WI38 (cell line): ENCODE measurements around the gene ITIH2.
A peak's percentile ranks its signal among the peaks of the same experiment; 100 is the strongest.

Source experiments
- H3K4me3 ChIP-seq: 2 replicates; pipeline ENCODE4 v1.5.1; 2011; ENCODE audit warnings: low read depth, mild to moderate bottlenecking, control low read depth, low read length
- TF ChIP-seq, protein P1 (sequence below): IDR thresholded peaks from 2 replicates; pipeline ENCODE4 v1.5.1; 2012; ENCODE audit warnings: low read depth, mild to moderate bottlenecking, control low read depth, low read length

ITIH2 gene

DNA sequence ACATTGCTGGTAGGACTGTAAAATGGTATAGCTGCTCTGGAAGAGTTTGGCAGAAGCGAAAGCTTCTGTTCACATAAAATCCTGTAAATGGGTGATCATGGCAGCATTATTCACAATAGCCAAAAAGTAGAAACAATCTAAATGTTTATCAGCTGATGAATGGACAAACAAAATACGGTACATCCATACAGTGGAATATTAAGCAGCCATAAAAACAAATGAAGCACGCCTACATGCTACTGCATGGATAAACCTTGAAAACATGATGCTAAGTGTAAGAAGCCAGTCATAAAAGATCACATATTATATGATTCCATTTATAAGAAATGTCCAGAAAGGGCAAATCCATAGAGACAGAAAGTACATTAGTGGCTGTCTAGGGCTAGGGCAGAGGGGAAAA, 52.0 kb downstream of the ITIH2 start:
- TF ChIP-seq, protein P1, sequence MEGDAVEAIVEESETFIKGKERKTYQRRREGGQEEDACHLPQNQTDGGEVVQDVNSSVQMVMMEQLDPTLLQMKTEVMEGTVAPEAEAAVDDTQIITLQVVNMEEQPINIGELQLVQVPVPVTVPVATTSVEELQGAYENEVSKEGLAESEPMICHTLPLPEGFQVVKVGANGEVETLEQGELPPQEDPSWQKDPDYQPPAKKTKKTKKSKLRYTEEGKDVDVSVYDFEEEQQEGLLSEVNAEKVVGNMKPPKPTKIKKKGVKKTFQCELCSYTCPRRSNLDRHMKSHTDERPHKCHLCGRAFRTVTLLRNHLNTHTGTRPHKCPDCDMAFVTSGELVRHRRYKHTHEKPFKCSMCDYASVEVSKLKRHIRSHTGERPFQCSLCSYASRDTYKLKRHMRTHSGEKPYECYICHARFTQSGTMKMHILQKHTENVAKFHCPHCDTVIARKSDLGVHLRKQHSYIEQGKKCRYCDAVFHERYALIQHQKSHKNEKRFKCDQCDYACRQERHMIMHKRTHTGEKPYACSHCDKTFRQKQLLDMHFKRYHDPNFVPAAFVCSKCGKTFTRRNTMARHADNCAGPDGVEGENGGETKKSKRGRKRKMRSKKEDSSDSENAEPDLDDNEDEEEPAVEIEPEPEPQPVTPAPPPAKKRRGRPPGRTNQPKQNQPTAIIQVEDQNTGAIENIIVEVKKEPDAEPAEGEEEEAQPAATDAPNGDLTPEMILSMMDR = no peak
- no peak overlapping the region for H3K4me3 ChIP-seq

DNA sequence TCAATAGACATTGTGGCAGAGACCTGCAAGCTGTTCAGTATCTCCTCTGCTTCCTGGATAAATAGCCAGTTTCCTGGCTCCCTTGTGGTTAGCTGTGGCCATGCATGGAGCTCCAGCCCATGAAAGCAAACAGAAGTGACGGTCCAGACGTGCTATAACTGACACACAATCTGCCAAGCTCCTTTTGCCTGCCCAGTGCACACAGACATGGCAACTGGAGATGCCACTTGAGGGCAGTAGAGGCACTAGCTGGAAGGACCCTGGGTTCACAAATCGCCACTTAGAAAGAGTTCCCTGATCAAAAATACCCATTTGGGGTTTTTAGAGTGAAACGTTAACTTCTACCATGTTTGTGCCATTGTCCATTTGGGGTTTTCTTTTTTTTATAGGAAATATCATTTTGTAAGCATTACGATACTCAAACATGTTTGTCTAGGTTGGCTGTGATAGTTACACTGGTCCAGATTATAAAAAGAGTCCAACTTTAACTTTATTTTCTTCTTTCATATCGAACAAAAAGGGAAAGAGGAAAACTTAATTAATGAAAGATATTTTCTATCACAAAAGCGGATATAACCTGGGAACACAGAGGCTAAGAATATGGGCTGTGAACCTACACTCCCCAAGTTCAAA, 53.4 kb downstream of the ITIH2 start:
- TF ChIP-seq, protein P1 = 0 out of 2 replicates have a peak, but pooled peaks have one; percentile 17
- no peak overlapping the region for H3K4me3 ChIP-seq

DNA sequence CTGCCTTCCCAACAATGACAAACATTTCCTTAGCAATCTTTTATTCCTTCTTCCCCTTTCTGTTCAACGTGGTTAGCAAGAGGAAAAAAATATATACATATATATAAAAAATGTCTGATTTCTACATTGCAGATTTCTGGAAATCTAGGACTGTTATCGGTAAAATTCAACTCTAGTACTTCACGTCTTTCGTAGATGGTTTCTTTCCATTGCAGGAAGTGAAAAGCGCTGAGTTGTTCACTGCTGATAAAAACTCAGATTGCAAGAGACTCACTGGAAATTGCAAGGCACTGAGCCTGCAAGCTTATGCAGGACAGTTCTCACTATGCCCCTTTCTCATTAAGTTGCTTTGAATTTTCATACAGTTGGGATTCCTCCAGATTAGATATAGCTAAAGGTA, 60.8 kb downstream of the ITIH2 start:
- TF ChIP-seq, protein P1 = no peak
- H3K4me3 ChIP-seq = no peak overlapping the region

DNA sequence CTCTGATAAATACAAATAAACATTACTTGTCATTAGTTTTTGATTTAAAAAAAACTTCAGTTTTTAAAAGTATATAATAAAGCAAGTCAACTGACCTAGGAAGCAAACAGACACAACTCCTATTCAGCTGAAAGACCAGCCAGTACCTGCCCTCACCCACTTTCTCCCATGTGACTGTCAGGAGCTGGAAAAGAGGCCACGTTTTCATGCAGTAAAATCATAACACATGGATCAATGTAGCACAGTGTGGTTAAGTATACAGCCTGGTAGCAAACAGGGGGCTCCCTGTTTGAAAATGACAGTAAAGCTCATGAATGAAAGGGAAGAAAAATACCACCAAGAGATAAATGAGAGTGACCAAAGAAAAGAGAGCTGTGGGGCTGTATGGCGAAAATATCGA, 63.1 kb downstream of the ITIH2 start:
- no peak overlapping the region for H3K4me3 ChIP-seq
- TF ChIP-seq, protein P1 = no peak

DNA sequence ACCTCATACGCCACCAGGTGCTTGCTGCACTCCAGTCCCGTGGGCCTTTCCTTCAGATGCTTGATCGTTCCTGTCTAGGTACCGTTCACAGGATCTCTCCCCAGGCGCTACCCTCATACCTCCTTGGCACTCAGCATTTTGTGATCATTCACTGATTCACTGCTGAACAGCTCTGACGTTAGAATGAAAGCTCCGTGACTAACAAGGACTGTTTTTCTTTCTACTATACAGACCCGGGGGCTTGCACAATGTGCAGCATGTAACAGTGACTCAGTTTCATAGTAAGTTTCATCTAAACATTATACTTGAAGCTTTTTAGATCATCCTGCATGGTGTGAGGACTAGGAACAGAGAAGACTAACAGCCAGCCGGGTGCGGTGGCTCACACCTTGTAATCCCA, 64.1 kb downstream of the ITIH2 start:
- H3K4me3 ChIP-seq = no peak overlapping the region
- TF ChIP-seq, protein P1 = no peak

DNA sequence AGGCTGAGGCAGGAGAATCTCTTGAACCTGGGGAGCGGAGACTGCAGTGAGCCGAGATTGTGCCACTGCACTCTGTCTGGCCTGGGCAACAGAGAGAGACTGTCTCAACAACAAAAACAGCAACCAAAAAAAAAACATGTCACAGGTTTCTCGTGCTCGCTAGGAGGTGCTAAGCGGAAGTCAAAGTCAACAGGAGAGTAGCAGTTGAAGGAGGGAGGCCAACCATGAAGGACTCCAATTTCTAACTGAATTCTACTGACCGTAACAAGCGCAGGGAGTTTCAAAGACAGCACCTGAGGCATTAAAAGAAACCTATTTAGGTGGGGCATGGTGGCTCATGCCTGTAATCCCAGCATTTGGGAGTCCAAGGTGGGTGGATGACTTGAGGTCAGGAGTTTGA, 65.3 kb downstream of the ITIH2 start:
- TF ChIP-seq, protein P1 = no peak
- H3K4me3 ChIP-seq = no peak overlapping the region

DNA sequence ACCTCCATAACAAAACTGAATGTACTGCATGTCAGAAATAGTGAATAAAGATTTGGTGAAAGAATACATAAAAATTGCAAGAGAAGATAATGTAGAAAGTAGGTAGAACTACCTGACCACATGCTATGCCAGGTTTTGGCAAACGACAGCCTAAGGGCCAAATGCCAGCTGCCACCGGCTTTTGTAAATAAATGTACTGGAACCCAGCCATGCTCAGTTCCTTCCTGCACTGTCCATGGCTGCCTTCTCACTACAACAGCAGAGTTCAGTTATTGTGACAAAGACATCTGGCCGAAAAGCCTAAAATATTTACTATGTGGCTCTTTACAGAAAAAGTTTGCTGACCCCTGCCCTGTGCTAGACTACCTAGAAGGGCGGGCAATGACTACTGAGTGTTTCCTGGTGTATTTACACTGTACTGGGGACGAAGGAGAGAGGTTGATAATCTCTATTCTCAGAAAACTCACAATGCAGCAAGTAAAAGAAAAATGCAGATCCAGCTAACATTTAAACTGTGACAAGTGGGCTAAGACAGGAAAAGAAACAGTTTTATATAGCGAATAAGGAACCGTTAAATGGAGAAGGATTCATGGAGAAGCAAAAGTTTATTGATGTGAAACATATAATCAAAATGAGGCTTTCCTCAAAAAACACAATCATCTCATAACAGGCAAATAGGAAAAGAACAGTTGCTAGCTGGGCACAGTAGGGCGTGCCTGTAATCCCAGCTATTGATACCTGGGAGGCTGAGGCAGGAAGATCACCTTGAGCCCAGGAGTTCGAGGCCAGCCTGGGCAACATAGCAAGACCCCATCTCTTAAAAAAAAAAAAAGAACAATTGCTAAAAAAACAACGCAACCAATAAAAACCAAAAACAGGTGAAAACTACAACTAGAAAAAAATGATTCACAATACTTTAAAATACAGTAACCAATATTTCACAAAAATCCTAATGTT, 71.0 kb downstream of the ITIH2 start:
- TF ChIP-seq, protein P1 = no peak
- no peak overlapping the region for H3K4me3 ChIP-seq
